Prostate gland (tissue), 2 donors: Measurements from ENCODE around the gene RINL.

Source experiments
- POLR2A ChIP-seq: fragments of 450-650 bp; IDR thresholded peaks from one replicate; pipeline ENCODE4 v1.6.1; 2016; ENCODE audit warnings: antibody characterized with exemption, mild to moderate bottlenecking
- TF ChIP-seq, protein P1 (sequence below), 4 experiments: fragments of 200-600 bp in 2 of 4; fragments of 450-650 bp in 2 of 4; sonication (generic) in 2 of 4; IDR thresholded peaks; 1 replicate in 3 of 4; 2 replicates in 1 of 4; pipeline ENCODE4 v1.5.1; 2016 to 2019; ENCODE audit warnings: antibody characterized with exemption in 4 of 4, mild to moderate bottlenecking in 2 of 4, moderate library complexity in 2 of 4

GRCh38 chr19:38907227-38907626, 29.2 kb upstream of the RINL start:
- TF ChIP-seq, protein P1, sequence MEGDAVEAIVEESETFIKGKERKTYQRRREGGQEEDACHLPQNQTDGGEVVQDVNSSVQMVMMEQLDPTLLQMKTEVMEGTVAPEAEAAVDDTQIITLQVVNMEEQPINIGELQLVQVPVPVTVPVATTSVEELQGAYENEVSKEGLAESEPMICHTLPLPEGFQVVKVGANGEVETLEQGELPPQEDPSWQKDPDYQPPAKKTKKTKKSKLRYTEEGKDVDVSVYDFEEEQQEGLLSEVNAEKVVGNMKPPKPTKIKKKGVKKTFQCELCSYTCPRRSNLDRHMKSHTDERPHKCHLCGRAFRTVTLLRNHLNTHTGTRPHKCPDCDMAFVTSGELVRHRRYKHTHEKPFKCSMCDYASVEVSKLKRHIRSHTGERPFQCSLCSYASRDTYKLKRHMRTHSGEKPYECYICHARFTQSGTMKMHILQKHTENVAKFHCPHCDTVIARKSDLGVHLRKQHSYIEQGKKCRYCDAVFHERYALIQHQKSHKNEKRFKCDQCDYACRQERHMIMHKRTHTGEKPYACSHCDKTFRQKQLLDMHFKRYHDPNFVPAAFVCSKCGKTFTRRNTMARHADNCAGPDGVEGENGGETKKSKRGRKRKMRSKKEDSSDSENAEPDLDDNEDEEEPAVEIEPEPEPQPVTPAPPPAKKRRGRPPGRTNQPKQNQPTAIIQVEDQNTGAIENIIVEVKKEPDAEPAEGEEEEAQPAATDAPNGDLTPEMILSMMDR (IDR thresholded peaks at IDR 0.05): no peak
- no peak for TF ChIP-seq POLR2A
